Endothelial cell of umbilical vein (primary cell): ENCODE results near the gene RPS24. TPM values are rescaled to one million over a fixed set of nuclear protein-coding genes. Genes with fewer than 3 reads are reported as not detected.

Source experiments
- BruUV-seq: library from RNA; stranded (reverse); fragments of 400-500 nt; replicated peaks from 2 replicates; lab custom pipeline; 2021; lab: Mats Ljungman, UMichigan
- CTCF ChIA-PET: fragments of 300-600, 350-600 bp; sonication (Branson Sonifier 250); formaldehyde crosslinking; loops from one replicate; lab custom pipeline; 2021; ENCODE audit warnings: antibody characterized with exemption, inconsistent platforms; lab: Charles Lee
- POLR2A ChIA-PET: fragments of 300-600, 350-600 bp; sonication (Branson Sonifier 250); formaldehyde crosslinking; loops from one replicate; lab custom pipeline; 2021; ENCODE audit warnings: antibody characterized with exemption, inconsistent platforms; lab: Charles Lee
- DNase-seq: peaks from one replicate; pipeline ENCODE4 v3.0.0-alpha.2; 2011; ENCODE audit warnings: low read depth, low spot score
- FAIRE-seq: peaks from 2 replicates; lab custom pipeline; 2011; peaks lifted over from hg19 to GRCh38; lab: Jason Lieb, UNC
- H2AFZ ChIP-seq: 2 replicates; pipeline ENCODE4 v1.6.0; 2012; ENCODE audit warnings: low read depth, low read length, control low read depth, inconsistent platforms
- H3K27ac ChIP-seq: 2 replicates; pipeline ENCODE4 v1.5.1; 2011; ENCODE audit warnings: low read depth, mild to moderate bottlenecking, control low read depth, low read length, moderate library complexity; ENCODE audit not compliant: insufficient read depth
- H3K27me3 ChIP-seq, 2 experiments: 2 replicates each; pipeline versions ENCODE4 v1.6.0 to v1.6.1; 2011; ENCODE audit warnings: low read length in 2 of 2, mixed read lengths in 1 of 2; ENCODE audit not compliant: control insufficient read depth in 2 of 2, insufficient read depth in 2 of 2
- H3K36me3 ChIP-seq, 2 experiments: 2 replicates in 1 of 2; 3 replicates in 1 of 2; pipeline ENCODE4 v1.5.1; 2011; ENCODE audit warnings: low read length in 2 of 2, mild to moderate bottlenecking in 1 of 2, moderate library complexity in 1 of 2; ENCODE audit not compliant: control insufficient read depth in 2 of 2, insufficient read depth in 2 of 2; ENCODE audit errors: extremely low read depth in 1 of 2
- H3K4me1 ChIP-seq: 3 replicates; pipeline ENCODE4 v1.5.1; 2011; ENCODE audit warnings: mild to moderate bottlenecking, low read length; ENCODE audit not compliant: control insufficient read depth, insufficient read depth; ENCODE audit errors: extremely low read depth
- H3K4me2 ChIP-seq: 2 replicates; pipeline ENCODE4 v1.6.1; 2011; ENCODE audit warnings: low read length, control low read depth, mixed read lengths; ENCODE audit not compliant: insufficient read depth
- H3K4me3 ChIP-seq, 3 experiments: fragments of 200-600 bp in 1 of 3; sonication (generic), shearing (Covaris generic) in 1 of 3; replicated peaks in 1 of 3; 2 replicates each; pipeline ENCODE4 v1.5.1; 2011 to 2016; ENCODE audit warnings: control low read depth in 3 of 3, low read length in 3 of 3, mild to moderate bottlenecking in 2 of 3, inconsistent platforms in 1 of 3, low read depth in 1 of 3, moderate library complexity in 1 of 3; ENCODE audit not compliant: insufficient read depth in 1 of 3
- H3K79me2 ChIP-seq: 2 replicates; pipeline ENCODE4 v1.6.0; 2012; ENCODE audit warnings: low read length, inconsistent platforms; ENCODE audit not compliant: control insufficient read depth, insufficient read depth
- H3K9ac ChIP-seq: replicated peaks from 2 replicates; pipeline ENCODE3; 2011; ENCODE audit warnings: low read length, control low read depth; ENCODE audit not compliant: insufficient read depth; ENCODE audit errors: extremely low read depth
- H3K9me1 ChIP-seq: replicated peaks from 3 replicates; pipeline ENCODE4 v1.6.0; 2011; ENCODE audit warnings: mild to moderate bottlenecking, low read length; ENCODE audit not compliant: control insufficient read depth, insufficient read depth; ENCODE audit errors: extremely low read depth
- H3K9me3 ChIP-seq: replicated peaks from 2 replicates; pipeline ENCODE4 v1.5.1; 2012; ENCODE audit warnings: low read length, inconsistent platforms; ENCODE audit not compliant: control insufficient read depth, insufficient read depth
- H4K20me1 ChIP-seq: replicated peaks from 2 replicates; pipeline ENCODE3; 2011; ENCODE audit warnings: mild to moderate bottlenecking, low read length; ENCODE audit not compliant: control insufficient read depth, insufficient read depth; ENCODE audit errors: extremely low read depth
- EZH2 ChIP-seq: IDR thresholded peaks from 2 replicates; pipeline ENCODE4 v1.6.1; 2012; ENCODE audit warnings: borderline replicate concordance, low read depth, mild to moderate bottlenecking, moderate library complexity, low read length, inconsistent platforms; ENCODE audit not compliant: severe bottlenecking
- FOS ChIP-seq: IDR thresholded peaks from 2 replicates; pipeline ENCODE4 v1.6.1; 2011; ENCODE audit warnings: mild to moderate bottlenecking, low read length, moderate library complexity, borderline replicate concordance; ENCODE audit not compliant: insufficient read depth
- GATA2 ChIP-seq: IDR thresholded peaks from 2 replicates; pipeline ENCODE4 v1.7.0; 2011; ENCODE audit warnings: low read depth, mild to moderate bottlenecking, moderate library complexity, mixed read lengths, low read length; ENCODE audit not compliant: insufficient read length, insufficient read depth
- JUN ChIP-seq: IDR thresholded peaks from 2 replicates; pipeline ENCODE4 v1.6.1; 2011; ENCODE audit warnings: borderline replicate concordance, low read depth; ENCODE audit not compliant: insufficient read length, insufficient read depth
- MYC ChIP-seq: IDR thresholded peaks from one replicate; pipeline ENCODE4 v1.6.1; 2011; ENCODE audit warnings: mild to moderate bottlenecking, low read depth, low read length
- POLR2A ChIP-seq: IDR thresholded peaks from 2 replicates; pipeline ENCODE4 v1.6.1; 2012; ENCODE audit warnings: low read depth, mild to moderate bottlenecking, control low read depth, low read length
- POLR2AphosphoS5 ChIP-seq: IDR thresholded peaks from 2 replicates; pipeline ENCODE4 v1.6.1; 2012; ENCODE audit warnings: low read depth, mild to moderate bottlenecking, control low read depth, low read length, moderate library complexity; ENCODE audit not compliant: insufficient read depth
- dilution Hi-C: fragments of 300-500 bp; cut with MboI; formaldehyde crosslinking; loops from one replicate; pipeline ENCODE4 v1.15.0; 2019; ENCODE audit warnings: low sequenced_read_pairs; ENCODE audit not compliant: extremely low pct_ligation_motif_present
- intact Hi-C: fragments of 100-400 bp; cut with micrococcal nuclease; formaldehyde crosslinking; loops from one replicate; pipeline ENCODE4 v1.10.0; 2022
- polyA plus RNA-seq, 4 experiments: library from polyadenylated mRNA; depleted of rRNA in 3 of 4; stranded (reverse) in 3 of 4; unstranded in 1 of 4; fragments of >200 nt; gene quantifications; 2 replicates each; pipeline versions ENCODE4 v1.2.1 to v1.2.3, GENCODE V29; 2011 to 2012; ENCODE audit warnings: missing spikeins in 1 of 4
- total RNA-seq: library from RNA; stranded (reverse); gene quantifications from 2 replicates; pipeline ENCODE4 v1.2.3, GENCODE V29; 2021
- TF ChIP-seq, protein P1 (sequence below), 2 donors: IDR thresholded peaks; 1 replicate in 1 of 2; 2 replicates in 1 of 2; pipeline ENCODE4 v1.5.1; 2011; ENCODE audit warnings: low read length in 2 of 2, mild to moderate bottlenecking in 2 of 2, moderate library complexity in 2 of 2, control low read depth in 1 of 2, inconsistent platforms in 1 of 2, low read depth in 1 of 2; ENCODE audit not compliant: insufficient read depth in 1 of 2; ENCODE audit errors: extremely low read depth in 1 of 2
- TF ChIP-seq, protein P2 (sequence below): IDR thresholded peaks from 2 replicates; pipeline ENCODE4 v1.6.1; 2011; ENCODE audit not compliant: insufficient read depth, insufficient read length

RPS24 gene
- total and polyA plus RNA-seq, 2 donors (not counting 3 experiments of a cell fraction or from before 2014, with no cell fraction given) = 1,446 to 2,326 TPM

- intact Hi-C loops (no loop called here), dilution Hi-C loops (no loop called here)
- no peaks in the 10 kb centered on the region for H4K20me1 ChIP-seq
- no peak overlapping the region for H3K4me2 ChIP-seq
- no peak overlapping the region for H3K27ac ChIP-seq
- BruUV-seq = no TSS peak
- H3K36me3 ChIP-seq = no peaks in the 10 kb centered on the region
- H3K9me1 ChIP-seq = no peaks in the 10 kb centered on the region
- H3K9me3 ChIP-seq = no peaks in the 10 kb centered on the region
- no peaks in the 10 kb centered on the region for H3K4me1 ChIP-seq
- peaks cover 0 to 2% of the 10 kb centered on the region in 2 experiments for H3K27me3 ChIP-seq
- DNase-seq (no peak), FAIRE-seq (no peak)
- POLR2A ChIA-PET = no interaction called here
- H2AFZ ChIP-seq = no peak overlapping the region
- CTCF ChIA-PET = interaction anchor here (1.5 kb wide), 1 partner anchor 32 kb away, joined by 7 read pairs; no protein-coding TSS in a partner anchor
- no peak overlapping the region for H3K9ac ChIP-seq
- TF ChIP-seq FOS (no peak), JUN (no peak), GATA2 (no peak), MYC (no peak), EZH2 (no peak), POLR2A (no peak), POLR2AphosphoS5 (no peak)
- TF ChIP-seq, protein P1, sequence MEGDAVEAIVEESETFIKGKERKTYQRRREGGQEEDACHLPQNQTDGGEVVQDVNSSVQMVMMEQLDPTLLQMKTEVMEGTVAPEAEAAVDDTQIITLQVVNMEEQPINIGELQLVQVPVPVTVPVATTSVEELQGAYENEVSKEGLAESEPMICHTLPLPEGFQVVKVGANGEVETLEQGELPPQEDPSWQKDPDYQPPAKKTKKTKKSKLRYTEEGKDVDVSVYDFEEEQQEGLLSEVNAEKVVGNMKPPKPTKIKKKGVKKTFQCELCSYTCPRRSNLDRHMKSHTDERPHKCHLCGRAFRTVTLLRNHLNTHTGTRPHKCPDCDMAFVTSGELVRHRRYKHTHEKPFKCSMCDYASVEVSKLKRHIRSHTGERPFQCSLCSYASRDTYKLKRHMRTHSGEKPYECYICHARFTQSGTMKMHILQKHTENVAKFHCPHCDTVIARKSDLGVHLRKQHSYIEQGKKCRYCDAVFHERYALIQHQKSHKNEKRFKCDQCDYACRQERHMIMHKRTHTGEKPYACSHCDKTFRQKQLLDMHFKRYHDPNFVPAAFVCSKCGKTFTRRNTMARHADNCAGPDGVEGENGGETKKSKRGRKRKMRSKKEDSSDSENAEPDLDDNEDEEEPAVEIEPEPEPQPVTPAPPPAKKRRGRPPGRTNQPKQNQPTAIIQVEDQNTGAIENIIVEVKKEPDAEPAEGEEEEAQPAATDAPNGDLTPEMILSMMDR (IDR thresholded peaks at IDR 0.05; ENCODE audit: extremely low read depth in 1 of 2, insufficient read depth in 1 of 2, low read depth in 1 of 2, low read length in 2 of 2) = no peak
- TF ChIP-seq, protein P2, sequence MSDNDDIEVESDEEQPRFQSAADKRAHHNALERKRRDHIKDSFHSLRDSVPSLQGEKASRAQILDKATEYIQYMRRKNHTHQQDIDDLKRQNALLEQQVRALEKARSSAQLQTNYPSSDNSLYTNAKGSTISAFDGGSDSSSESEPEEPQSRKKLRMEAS = no peak
- no peak overlapping the region for H3K4me3 ChIP-seq
- no peaks in the 10 kb centered on the region for H3K79me2 ChIP-seq
Observed at GRCh38 chr10:78079411-78079810, 45.7 kb downstream of the RPS24 start.
